GM12872 (cell line): ENCODE results near the gene OLFM4.

Experiments
- TF ChIP-seq, protein P1 (sequence below): IDR thresholded peaks from 3 replicates; pipeline ENCODE4 v1.5.1; 2011; ENCODE audit warnings: low read depth, mild to moderate bottlenecking, low read length, moderate library complexity; ENCODE audit not compliant: insufficient read depth

OLFM4 gene

DNA sequence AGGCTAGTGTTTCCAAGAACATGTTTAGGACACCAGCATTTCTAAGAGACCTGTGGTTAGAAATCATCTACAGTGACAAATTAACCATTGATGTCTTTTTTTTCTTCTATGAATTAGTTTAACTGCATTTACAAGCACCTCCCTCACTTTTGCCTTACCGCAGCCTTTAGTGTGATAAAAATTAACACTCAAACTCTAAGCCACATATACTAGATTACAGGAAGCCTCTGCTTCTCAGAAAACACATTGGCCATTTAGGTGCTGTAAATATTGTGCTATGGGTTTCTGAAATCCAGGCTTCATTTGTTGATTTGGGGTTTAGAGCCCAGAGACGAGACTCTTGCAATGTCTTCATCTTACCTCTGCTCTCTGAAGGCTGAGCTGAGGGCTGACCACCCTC is 34.6 kb upstream of the OLFM4 start:
- TF ChIP-seq, protein P1, sequence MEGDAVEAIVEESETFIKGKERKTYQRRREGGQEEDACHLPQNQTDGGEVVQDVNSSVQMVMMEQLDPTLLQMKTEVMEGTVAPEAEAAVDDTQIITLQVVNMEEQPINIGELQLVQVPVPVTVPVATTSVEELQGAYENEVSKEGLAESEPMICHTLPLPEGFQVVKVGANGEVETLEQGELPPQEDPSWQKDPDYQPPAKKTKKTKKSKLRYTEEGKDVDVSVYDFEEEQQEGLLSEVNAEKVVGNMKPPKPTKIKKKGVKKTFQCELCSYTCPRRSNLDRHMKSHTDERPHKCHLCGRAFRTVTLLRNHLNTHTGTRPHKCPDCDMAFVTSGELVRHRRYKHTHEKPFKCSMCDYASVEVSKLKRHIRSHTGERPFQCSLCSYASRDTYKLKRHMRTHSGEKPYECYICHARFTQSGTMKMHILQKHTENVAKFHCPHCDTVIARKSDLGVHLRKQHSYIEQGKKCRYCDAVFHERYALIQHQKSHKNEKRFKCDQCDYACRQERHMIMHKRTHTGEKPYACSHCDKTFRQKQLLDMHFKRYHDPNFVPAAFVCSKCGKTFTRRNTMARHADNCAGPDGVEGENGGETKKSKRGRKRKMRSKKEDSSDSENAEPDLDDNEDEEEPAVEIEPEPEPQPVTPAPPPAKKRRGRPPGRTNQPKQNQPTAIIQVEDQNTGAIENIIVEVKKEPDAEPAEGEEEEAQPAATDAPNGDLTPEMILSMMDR = no peak

DNA sequence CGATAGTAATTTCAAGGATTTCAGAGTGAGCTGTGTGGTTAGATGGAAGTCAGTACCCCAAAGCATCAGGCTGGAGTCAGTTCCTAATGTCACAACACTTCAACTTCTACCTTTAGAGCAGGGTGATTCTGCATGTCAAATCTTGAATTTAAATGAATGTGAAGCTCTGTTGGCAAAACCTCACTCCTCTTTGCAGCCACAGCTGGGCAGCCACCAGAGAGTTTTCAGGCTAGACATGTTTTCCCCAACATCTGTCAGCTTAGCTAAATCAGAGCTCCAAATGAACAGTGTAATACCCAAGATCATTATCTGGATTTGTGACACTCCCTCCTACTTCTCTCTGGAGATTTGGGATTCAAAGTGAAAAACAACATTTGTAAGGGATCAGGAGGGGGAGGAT is 33.7 kb upstream of the OLFM4 start:
- TF ChIP-seq, protein P1 = no peak

DNA sequence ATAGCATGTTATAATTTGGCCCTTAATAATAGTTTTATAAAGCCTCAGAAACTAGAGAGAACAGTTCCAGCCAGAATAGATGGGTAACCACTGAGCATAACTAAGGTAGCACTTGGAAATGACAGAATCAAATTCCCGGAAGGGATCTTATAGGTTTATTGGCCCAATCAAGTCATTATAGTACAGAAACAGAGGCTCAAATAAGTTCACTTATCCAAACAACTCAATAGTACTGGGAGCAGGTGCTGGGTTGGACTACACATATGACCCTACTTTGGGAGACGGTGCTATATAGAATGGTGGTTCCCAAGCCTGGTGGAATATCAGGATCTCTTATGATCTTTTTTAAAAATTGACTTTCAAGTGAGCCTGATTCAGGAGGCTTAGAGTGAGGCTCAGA is 32.7 kb upstream of the OLFM4 start:
- TF ChIP-seq, protein P1 = no peak

DNA sequence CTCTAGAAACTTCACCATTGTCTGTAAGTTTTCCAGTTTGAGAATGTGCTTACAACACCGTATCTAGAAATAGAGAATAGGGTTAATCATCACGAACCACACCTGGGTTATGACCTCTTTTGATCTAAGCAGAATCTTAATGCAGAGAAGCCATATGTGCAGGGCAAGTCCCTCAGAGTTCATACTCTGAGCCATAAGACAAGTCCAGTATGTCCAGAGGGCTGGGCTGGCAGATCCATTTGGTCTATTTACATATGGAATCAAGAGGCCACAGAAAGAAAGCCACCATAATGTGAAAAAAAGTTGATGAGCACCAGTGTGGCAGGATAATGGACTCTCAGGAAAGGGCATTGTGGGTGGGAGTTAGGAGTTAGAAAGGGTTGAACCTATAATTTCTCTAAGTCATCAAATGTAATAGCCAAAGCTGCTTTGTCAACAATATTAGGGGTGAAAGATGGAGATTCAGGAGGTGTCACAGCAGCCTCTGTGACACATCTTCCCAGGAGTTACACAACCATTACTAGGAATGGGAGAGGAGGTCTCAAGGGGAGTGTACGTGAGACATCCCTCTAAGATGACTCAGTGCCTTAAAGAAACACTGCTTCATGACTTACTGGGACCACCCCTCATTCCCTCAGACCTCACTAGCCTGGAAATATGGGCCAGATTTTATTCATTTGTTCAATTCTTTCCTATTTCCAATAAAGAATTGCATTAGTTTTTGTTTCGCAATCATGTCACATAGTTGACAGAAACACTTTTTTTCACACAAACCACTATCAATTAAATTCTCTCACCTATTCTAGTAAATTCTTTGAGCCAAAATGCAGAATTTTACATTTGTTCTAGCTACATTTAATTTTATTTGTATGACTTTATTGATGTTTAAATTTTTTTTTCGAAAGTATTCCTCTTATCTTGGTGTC is 30.4 kb upstream of the OLFM4 start:
- TF ChIP-seq, protein P1 = no peak

DNA sequence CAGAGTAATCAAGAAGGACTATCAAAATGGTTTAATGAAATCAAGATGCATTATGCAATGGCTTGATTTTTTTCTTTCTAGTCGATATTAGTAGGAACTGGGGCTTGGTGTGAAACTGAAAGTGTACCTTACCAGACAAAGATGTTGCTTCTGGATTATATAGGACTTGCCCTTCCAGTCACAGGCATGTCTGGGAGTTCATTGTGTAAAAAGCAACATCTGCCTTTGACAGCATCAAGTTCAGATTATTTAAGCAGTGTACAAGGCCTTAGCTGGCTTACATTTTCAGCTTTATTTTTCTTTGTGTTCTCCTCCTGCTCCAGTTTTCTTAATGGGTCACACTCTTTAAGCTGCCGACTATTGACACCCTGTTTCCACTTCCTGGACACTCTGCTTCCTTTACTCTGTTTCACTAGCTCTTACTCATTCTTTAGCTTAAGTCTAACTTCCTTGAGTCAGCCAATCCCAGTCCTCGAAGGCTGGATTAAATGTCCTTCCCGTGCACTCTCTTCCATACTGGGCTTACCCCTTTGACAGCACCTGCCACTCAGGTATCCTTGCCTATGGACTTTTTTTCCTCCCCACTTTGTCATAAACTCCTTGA is 29.4 kb upstream of the OLFM4 start:
- TF ChIP-seq, protein P1 = no peak

DNA sequence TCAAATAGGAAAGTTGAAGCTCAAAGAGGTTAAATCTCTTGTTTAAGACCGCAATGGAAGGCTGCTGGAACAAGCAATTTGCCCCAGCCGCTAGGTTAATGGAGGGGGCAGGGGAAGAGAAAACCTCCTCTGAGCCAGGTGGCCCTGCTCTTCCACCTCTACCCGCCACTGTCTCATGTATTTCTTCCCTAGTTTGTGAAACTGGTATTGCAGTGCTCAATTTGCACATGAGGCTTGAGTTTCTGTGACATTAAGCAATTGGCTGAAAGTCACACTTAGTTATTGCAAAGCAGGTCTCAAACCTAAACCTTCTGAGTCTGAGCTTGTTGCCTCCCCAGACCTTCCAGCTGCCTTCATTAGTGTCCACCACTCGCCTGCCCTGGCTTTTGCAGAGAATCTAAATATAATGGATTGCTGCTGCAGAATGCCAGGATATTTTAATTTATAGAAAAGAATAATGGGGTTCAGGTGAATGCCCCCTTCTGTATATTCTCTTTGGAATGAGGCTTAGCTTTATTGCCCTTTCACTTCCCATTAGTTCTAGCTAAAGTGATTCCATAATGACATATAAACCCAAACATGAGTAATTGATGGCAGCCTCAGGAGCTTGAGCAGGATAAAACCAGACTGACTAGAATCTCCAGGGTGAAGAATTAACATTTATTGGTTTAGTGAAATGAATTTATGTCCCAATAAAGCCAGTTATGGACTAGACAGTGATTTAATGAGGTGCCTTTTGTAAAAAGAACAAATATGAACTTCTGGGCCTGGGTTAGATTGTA is 27.0 kb upstream of the OLFM4 start:
- TF ChIP-seq, protein P1 = no peak

DNA sequence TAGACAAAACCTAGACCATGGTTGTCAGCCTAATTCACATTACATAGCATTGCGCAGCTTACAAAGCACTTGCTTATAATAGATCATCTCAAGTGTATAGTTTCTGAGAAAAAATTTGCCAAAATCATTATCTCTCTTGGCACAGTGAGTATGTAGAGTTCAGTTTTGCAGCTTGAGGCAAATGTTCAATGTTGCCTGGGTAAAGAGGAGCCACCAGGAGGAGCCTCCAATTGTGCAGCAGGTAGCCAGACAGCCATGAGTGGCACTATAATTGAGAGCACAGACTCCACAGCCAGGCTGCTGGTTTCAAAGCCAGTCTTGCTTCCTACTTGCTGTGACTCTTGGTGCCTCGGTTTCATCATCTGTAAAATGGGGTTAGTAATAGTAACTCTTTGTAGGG is 24.0 kb upstream of the OLFM4 start:
- TF ChIP-seq, protein P1 = no peak
